Vagina (tissue), 2 donors: ENCODE results near the gene BEAN1.

Experiments used
- POLR2A ChIP-seq, 2 donors: fragments of 450-650 bp; IDR thresholded peaks; one replicate each; pipeline ENCODE4 v1.6.1; 2017; ENCODE audit warnings: antibody characterized with exemption in 2 of 2, mild to moderate bottlenecking in 2 of 2, moderate library complexity in 2 of 2
- TF ChIP-seq, protein P1 (sequence below), 3 experiments: fragments of 450-650 bp in 2 of 3; fragments of 200-600 bp in 1 of 3; sonication (generic) in 1 of 3; IDR thresholded peaks; one replicate each; pipeline ENCODE4 v1.5.1; 2017 to 2019; ENCODE audit warnings: antibody characterized with exemption in 3 of 3, mild to moderate bottlenecking in 2 of 3, moderate library complexity in 2 of 3

- TF ChIP-seq, protein P1, sequence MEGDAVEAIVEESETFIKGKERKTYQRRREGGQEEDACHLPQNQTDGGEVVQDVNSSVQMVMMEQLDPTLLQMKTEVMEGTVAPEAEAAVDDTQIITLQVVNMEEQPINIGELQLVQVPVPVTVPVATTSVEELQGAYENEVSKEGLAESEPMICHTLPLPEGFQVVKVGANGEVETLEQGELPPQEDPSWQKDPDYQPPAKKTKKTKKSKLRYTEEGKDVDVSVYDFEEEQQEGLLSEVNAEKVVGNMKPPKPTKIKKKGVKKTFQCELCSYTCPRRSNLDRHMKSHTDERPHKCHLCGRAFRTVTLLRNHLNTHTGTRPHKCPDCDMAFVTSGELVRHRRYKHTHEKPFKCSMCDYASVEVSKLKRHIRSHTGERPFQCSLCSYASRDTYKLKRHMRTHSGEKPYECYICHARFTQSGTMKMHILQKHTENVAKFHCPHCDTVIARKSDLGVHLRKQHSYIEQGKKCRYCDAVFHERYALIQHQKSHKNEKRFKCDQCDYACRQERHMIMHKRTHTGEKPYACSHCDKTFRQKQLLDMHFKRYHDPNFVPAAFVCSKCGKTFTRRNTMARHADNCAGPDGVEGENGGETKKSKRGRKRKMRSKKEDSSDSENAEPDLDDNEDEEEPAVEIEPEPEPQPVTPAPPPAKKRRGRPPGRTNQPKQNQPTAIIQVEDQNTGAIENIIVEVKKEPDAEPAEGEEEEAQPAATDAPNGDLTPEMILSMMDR (IDR thresholded peaks at IDR 0.05): no peak
- TF ChIP-seq POLR2A (IDR thresholded peaks at IDR 0.05): no peak
These were observed 68.3 kb downstream of the BEAN1 start for GRCh38 chr16:66495440-66495839.
